ENCODE data around the gene VDR. TPM values are rescaled to one million over a fixed set of nuclear protein-coding genes. Genes with fewer than 3 reads are reported as not detected.

Gene VDR
- polyA plus RNA-seq, 1 donor from 2014 or later: not detected

GRCh38 chr12:47838286-47838931 is 66.4 kb downstream of the VDR start:
- Histone ChIP-seq H3K79me2 (replicated peaks; ENCODE audit: insufficient read depth, low read length) (no peaks in the 10 kb centered on the region), H3K9ac (ENCODE audit: low read length) (no peak overlapping the region), H3K36me3 (ENCODE audit: insufficient read depth, low read length) (no peaks in the 10 kb centered on the region), H3K4me2 (ENCODE audit: low read length) (no peak overlapping the region), H3F3A (ENCODE audit: insufficient read depth, low read length, poor library complexity, severe bottlenecking) (no peaks in the 10 kb centered on the region), H3K27me3 (ENCODE audit: insufficient read depth, low read depth, low read length) (no peaks in the 10 kb centered on the region), H4K20me1 (ENCODE audit: insufficient read depth) (no peaks in the 10 kb centered on the region), H3K9me3 (ENCODE audit: low read length) (no peaks in the 10 kb centered on the region), H3K4me3 (ENCODE audit: low read length) (no peak overlapping the region), H2AFZ (ENCODE audit: low read depth, low read length) (no peak overlapping the region), H3K27ac (ENCODE audit: low read length) (no peak overlapping the region), H3K9me2 (ENCODE audit: insufficient read depth, low read length) (no peaks in the 10 kb centered on the region)
- TF ChIP-seq REST (IDR thresholded peaks at IDR 0.05; ENCODE audit: borderline replicate concordance): no peak
- TF ChIP-seq SMC3 (conservative IDR thresholded peaks at IDR 0.05; ENCODE audit: poor library complexity): no peak
- TF ChIP-seq CTCF (IDR thresholded peaks at IDR 0.05; ENCODE audit: poor library complexity, severe bottlenecking): no peak
- TF ChIP-seq TAF1 (IDR thresholded peaks at IDR 0.05; ENCODE audit: low read depth): no peak
- TF ChIP-seq EZH2 (IDR thresholded peaks at IDR 0.05; ENCODE audit: borderline replicate concordance, insufficient read depth, low read length, poor library complexity, severe bottlenecking): no peak

GRCh38 chr12:47837190-47838171 is 67.3 kb downstream of the VDR start:
- Histone ChIP-seq H3K27me3 (ENCODE audit: insufficient read depth, low read depth, low read length) (no peaks in the 10 kb centered on the region), H3K27ac (ENCODE audit: low read length) (no peak overlapping the region), H3K4me2 (ENCODE audit: low read length) (no peak overlapping the region), H3K36me3 (ENCODE audit: insufficient read depth, low read length) (no peaks in the 10 kb centered on the region), H3K4me3 (ENCODE audit: low read length) (no peak overlapping the region), H3K9me3 (ENCODE audit: low read length) (no peaks in the 10 kb centered on the region), H3K79me2 (replicated peaks; ENCODE audit: insufficient read depth, low read length) (no peaks in the 10 kb centered on the region), H3F3A (ENCODE audit: insufficient read depth, low read length, poor library complexity, severe bottlenecking) (no peaks in the 10 kb centered on the region), H3K9me2 (ENCODE audit: insufficient read depth, low read length) (no peaks in the 10 kb centered on the region), H4K20me1 (ENCODE audit: insufficient read depth) (no peaks in the 10 kb centered on the region), H2AFZ (ENCODE audit: low read depth, low read length) (no peak overlapping the region), H3K9ac (ENCODE audit: low read length) (no peak overlapping the region)
- TF ChIP-seq POLR2AphosphoS5 (IDR thresholded peaks at IDR 0.05) (no peak), SMC3 (conservative IDR thresholded peaks at IDR 0.05; ENCODE audit: poor library complexity) (peak; percentile 90), RAD21 (conservative IDR thresholded peaks at IDR 0.05) (peak; percentile 81), CTCF (IDR thresholded peaks at IDR 0.05; ENCODE audit: poor library complexity, severe bottlenecking) (peak; percentile 83)
